PC-9 (cell line): ENCODE results near the gene TAOK1.

Experiments
- EZH2 ChIP-seq: fragments of 200-600 bp; sonication (generic); IDR thresholded peaks from 2 replicates; pipeline ENCODE4 v1.8.0; 2017; ENCODE audit warnings: antibody characterized with exemption, low read depth
- TF ChIP-seq, protein P1 (sequence below): fragments of 200-600 bp; sonication (generic); conservative IDR thresholded peaks from 2 replicates; pipeline ENCODE4 v1.6.1; 2017; ENCODE audit warnings: mixed run types, antibody characterized with exemption, mild to moderate bottlenecking, moderate library complexity

DNA sequence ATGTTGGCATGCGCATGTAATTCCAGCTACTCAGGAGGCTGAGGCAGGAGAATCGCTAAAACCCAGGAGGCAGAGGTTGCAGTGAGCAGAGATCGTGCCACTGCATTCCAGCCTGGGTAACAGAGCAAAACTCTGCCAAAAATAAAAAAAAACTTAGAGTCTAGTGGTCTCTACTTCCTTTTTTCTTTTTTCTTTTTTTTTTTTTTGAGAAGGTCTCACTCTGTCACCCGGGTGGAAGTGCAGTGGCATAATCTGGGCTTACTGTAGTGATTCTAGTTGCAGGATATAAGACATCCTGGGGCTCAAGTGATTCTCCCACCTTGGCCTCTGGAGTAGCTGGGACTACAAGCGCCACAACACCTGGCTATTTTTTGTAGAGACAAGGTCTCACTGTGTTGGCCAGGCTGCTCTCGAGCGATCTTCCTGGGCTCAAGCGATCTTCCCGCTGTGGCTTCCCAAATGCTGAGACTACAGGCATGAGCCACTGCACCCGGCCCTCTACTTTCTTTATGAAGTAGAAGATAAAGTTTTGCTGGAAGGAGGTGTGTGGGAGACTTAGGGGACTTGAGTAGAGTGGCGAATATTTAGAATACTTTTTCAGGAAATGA lies 47.9 kb upstream of the TAOK1 start:
- TF ChIP-seq, protein P1, sequence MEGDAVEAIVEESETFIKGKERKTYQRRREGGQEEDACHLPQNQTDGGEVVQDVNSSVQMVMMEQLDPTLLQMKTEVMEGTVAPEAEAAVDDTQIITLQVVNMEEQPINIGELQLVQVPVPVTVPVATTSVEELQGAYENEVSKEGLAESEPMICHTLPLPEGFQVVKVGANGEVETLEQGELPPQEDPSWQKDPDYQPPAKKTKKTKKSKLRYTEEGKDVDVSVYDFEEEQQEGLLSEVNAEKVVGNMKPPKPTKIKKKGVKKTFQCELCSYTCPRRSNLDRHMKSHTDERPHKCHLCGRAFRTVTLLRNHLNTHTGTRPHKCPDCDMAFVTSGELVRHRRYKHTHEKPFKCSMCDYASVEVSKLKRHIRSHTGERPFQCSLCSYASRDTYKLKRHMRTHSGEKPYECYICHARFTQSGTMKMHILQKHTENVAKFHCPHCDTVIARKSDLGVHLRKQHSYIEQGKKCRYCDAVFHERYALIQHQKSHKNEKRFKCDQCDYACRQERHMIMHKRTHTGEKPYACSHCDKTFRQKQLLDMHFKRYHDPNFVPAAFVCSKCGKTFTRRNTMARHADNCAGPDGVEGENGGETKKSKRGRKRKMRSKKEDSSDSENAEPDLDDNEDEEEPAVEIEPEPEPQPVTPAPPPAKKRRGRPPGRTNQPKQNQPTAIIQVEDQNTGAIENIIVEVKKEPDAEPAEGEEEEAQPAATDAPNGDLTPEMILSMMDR: no peak
- no peak for TF ChIP-seq EZH2
